Fibroblast of the aortic adventitia (primary cell): ENCODE measurements around the gene GNA12. TPM values are rescaled to one million over a fixed set of nuclear protein-coding genes. Genes with fewer than 3 reads are reported as not detected.

ENCODE experiments used
- DNase-seq: peaks from one replicate; pipeline ENCODE4 v3.0.0-alpha.2; 2010; ENCODE audit warnings: low read depth
- H3K4me3 ChIP-seq: 2 replicates; pipeline ENCODE4 v1.5.1; 2011; ENCODE audit warnings: low read depth, mild to moderate bottlenecking, control low read depth, low read length, moderate library complexity
- total RNA-seq: library from RNA; depleted of rRNA; stranded (reverse); fragments of >200 nt; gene quantifications from 2 replicates; pipeline ENCODE4 v1.2.3, GENCODE V29; 2012; ENCODE audit warnings: low replicate concordance
- TF ChIP-seq, protein P1 (sequence below): IDR thresholded peaks from 2 replicates; pipeline ENCODE4 v1.5.1; 2011; ENCODE audit warnings: mild to moderate bottlenecking, low read length, control low read depth, inconsistent platforms; ENCODE audit not compliant: insufficient read depth

The GNA12 gene
- total RNA-seq, 1 donor = 16.2 TPM

DNA sequence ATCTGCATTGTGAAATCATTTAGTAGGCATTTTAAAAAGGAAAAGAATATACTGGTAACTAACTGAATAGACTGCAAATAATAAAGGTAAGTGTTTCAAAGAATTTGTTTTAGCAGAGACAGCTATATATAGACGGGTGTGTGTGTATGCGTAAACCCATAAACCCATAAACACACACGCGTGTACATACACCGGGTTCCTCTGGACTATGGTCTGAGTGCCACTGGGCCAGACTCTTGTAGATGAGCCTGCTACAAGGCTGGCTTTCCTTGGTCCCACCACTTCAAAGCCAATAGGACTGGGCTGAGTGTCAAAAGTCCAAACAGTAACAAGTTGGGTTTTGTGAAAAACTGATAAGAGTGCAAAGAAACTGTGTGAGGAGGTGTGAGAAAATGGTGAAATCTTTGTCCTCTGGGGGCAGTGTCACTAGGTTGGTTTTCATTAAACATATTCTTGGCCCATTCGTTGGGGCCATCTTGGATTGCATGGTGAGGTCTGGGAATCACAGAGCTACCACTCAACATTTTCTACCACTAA is 39.8 kb downstream of the GNA12 start:
- TF ChIP-seq, protein P1, sequence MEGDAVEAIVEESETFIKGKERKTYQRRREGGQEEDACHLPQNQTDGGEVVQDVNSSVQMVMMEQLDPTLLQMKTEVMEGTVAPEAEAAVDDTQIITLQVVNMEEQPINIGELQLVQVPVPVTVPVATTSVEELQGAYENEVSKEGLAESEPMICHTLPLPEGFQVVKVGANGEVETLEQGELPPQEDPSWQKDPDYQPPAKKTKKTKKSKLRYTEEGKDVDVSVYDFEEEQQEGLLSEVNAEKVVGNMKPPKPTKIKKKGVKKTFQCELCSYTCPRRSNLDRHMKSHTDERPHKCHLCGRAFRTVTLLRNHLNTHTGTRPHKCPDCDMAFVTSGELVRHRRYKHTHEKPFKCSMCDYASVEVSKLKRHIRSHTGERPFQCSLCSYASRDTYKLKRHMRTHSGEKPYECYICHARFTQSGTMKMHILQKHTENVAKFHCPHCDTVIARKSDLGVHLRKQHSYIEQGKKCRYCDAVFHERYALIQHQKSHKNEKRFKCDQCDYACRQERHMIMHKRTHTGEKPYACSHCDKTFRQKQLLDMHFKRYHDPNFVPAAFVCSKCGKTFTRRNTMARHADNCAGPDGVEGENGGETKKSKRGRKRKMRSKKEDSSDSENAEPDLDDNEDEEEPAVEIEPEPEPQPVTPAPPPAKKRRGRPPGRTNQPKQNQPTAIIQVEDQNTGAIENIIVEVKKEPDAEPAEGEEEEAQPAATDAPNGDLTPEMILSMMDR = no peak
- DNase-seq = no peak
- H3K4me3 ChIP-seq = no peak overlapping the region

DNA sequence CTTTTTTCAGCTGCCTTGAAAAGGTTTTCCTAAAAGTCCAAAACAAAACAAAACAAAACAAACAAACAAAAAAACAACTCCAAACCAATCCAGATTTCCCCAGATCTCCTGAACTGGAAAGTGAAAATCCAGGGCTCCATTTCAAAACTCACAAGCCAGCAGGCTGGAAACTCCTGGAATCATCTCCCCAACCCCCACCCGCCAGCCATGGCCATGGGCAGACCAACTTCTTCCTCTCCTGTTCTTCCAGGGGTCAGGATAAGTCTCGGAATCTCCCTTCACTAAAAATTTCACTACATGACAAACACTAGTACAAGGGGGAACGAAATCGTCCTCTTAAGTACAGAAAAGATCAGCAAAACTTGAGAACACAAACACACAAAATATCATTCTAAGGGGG is 40.4 kb downstream of the GNA12 start:
- no peak overlapping the region for H3K4me3 ChIP-seq
- DNase-seq = no peak
- TF ChIP-seq, protein P1 = no peak

DNA sequence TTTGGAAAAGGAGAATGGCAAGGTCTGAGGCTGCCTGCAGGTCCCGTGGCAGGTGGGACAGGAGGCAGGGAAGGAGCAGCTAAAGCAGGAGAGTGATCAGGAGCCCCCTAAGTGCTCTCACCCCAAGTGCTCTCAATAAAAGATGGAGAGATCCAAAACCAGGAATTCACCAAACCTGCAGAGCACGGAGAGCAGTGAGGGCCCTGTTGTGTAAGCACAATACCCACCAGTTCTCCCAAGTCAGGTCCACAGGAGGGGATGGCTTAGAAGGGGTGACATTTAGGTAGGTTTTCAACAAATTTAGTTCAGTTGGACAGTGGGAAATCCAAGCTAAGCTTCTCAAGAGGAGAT is 40.8 kb downstream of the GNA12 start:
- DNase-seq = no peak
- H3K4me3 ChIP-seq = no peak overlapping the region
- TF ChIP-seq, protein P1 = no peak

DNA sequence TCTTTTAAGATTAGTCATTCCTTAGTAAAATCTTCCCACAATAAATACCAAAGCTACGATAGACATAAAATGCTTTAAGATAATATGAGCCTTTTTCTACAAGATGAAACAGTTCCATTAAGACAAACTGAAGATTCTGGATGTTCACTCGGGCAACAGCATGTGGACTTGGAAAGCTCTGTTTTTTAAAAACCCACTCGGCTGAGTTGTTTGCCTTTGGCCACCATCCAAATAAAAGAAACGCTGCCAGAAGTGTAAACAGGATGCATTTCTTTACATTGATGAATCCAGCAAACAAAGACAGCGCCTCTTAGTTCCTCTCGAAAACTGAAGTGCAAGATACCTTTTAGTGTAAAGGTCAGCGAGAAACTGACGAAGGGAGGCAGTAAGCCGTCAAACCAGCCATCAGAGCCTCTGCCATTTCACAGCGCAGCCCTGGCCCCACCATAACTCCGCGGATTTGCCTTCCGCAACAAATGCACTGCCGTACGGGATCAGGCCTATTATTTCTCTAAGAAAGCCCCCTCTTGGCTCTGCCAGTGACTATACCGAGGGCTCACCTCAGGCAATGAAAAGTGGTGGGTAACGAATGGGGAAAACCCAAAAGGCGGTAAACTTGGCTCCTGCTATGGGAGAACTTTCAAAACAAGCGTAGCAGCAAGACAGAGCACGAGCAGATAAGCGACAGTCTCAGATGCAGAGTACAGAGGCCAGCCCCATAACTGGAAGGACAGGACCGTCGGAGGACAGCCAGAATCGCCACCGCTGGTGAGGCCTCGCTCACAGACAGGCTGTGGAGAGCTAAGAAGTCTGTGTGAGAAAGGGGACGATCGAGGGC is 41.4 kb downstream of the GNA12 start:
- TF ChIP-seq, protein P1 = no peak
- H3K4me3 ChIP-seq = no peak overlapping the region
- peak; percentile 40 for DNase-seq

DNA sequence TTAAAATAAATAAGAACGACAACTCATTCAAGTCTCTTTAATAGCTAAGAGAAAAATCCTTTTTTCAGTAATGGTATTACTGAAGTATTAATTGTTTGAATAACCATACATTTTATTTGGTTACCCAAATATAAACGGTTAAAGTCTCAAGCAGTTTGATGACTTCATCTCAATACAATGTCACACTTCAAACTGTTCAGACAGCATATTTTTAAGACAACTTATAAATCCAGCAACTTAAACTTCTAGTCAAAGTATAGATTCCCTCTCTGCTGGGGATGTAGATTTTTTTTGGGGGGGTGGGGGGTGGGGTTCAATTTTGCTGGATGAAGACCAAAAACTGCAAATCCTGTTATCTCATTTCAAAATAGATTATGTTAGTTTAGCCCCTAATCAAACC is 42.0 kb downstream of the GNA12 start:
- DNase-seq = peak; percentile 52
- TF ChIP-seq, protein P1 = no peak
- no peak overlapping the region for H3K4me3 ChIP-seq

DNA sequence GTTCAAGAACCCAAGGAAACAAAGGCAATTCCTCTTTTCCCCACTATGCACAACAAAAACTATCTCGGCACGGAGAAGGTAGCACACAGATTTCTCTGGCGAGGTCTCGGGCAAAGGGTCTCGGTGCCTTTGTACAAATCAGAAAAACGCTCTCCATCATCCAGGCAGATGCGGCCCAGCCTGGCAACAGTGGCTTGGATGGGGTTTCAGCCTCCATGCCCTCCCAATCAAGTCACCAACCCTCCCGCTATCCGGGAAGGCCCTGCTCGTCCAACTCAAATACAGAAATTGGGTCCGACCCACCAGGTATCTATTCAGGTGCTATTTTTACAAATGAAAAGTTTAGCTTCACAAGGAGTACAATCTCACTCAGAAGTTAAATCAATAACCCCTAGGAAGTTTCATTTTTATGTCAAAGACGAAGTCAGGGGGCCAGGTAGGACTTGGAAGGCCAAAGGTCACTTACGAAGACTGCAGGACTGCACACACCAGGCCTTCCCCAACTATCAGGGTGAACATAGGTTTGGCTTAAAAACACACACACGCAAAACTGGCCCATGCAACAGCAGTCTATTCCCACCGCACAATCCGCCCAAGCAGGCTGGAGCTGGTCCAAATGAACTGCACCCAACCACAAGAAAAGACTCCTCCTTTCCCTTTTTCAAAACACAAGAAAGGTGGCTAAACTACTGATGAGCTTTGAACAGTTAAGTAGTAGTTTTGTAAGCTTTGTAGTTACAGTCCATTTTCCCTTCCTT is 43.0 kb downstream of the GNA12 start:
- H3K4me3 ChIP-seq = no peak overlapping the region
- peak; percentile 84 for DNase-seq
- TF ChIP-seq, protein P1 = no peak
